Right atrium auricular region (tissue), 2 donors: Measurements from ENCODE around the gene CNTN5. TPM values are rescaled to one million over a fixed set of nuclear protein-coding genes. Genes with fewer than 3 reads are reported as not detected.
"Not testable (repeated sequence)": the region's sequence is repeated elsewhere in the genome, so short reads cannot be mapped to it uniquely, and the experiment has no call there.

Source experiments
- DNase-seq: peaks from one replicate; pipeline ENCODE4 v3.0.0-alpha.2; 2019; ENCODE audit warnings: low spot score
- H3K27ac ChIP-seq, 2 donors: fragments of 200-600 bp; sonication (generic); 1 replicate in 1 of 2; 2 replicates in 1 of 2; pipeline ENCODE4 v1.5.1; 2016 to 2019
- H3K27me3 ChIP-seq, 2 donors: fragments of 200-600 bp; sonication (generic); one replicate each; pipeline versions ENCODE4 v1.5.1 to v1.6.0; 2017 to 2019
- H3K36me3 ChIP-seq: fragments of 200-600 bp; sonication (generic); one replicate; pipeline ENCODE4 v1.5.1; 2016
- H3K4me1 ChIP-seq, 2 donors: fragments of 200-600 bp; sonication (generic); one replicate each; pipeline versions ENCODE4 v1.5.1 to v1.6.0; 2017 to 2019
- H3K4me3 ChIP-seq, 2 donors: fragments of 200-600 bp; sonication (generic); 1 replicate in 1 of 2; 2 replicates in 1 of 2; pipeline ENCODE4 v1.5.1; 2017 to 2019; ENCODE audit warnings: mild to moderate bottlenecking in 1 of 2, moderate library complexity in 1 of 2
- H3K9me3 ChIP-seq, 2 donors: fragments of 200-600 bp; sonication (generic); one replicate each; pipeline ENCODE4 v1.5.1; 2019
- CTCF ChIP-seq, 2 donors: fragments of 200-600 bp; sonication (generic); IDR thresholded peaks; one replicate each; pipeline ENCODE4 v1.5.1; 2019; ENCODE audit warnings: antibody characterized with exemption in 2 of 2
- total RNA-seq, 2 donors: library from RNA; depleted of rRNA; stranded (reverse); fragments of >200 nt; gene quantifications; one replicate each; pipeline ENCODE4 v1.1.0, GENCODE V29; 2016

Gene CNTN5
- total RNA-seq, 2 donors from 2014 or later, result not detected

- Histone ChIP-seq H3K27me3 (no peaks in the 10 kb centered on the region), H3K9me3 (no peaks in the 10 kb centered on the region)
Measured at GRCh38 chr11:100273066-100273815, 1252.5 kb downstream of the CNTN5 start.

GRCh38 chr11:100274466-100274865 is 1253.7 kb downstream of the CNTN5 start:
- H3K27me3 ChIP-seq, H3K27ac ChIP-seq, H3K36me3 ChIP-seq, DNase-seq, H3K4me1 ChIP-seq, H3K9me3 ChIP-seq, H3K4me3 ChIP-seq: not testable (repeated sequence)

More at GRCh38 chr11:100273066-100273815, 1252.5 kb downstream of the CNTN5 start:
- H3K4me3 ChIP-seq, result no peak overlapping the region
- H3K4me1 ChIP-seq, result no peaks in the 10 kb centered on the region
- H3K36me3 ChIP-seq, result no peaks in the 10 kb centered on the region
- DNase-seq, result no peak
- H3K27ac ChIP-seq, result no peak overlapping the region
- TF ChIP-seq CTCF (IDR thresholded peaks at IDR 0.05), result no peak

GRCh38 chr11:100294748-100295147 is 1274.0 kb downstream of the CNTN5 start:
- no peak for TF ChIP-seq CTCF (IDR thresholded peaks at IDR 0.05)
- Histone ChIP-seq H3K27ac (no peak overlapping the region), H3K9me3 (no peaks in the 10 kb centered on the region), H3K27me3 (no peaks in the 10 kb centered on the region), H3K4me1 (no peaks in the 10 kb centered on the region), H3K36me3 (no peaks in the 10 kb centered on the region), H3K4me3 (no peak overlapping the region)
- no peak for DNase-seq

GRCh38 chr11:100296051-100296679 is 1275.4 kb downstream of the CNTN5 start:
- Histone ChIP-seq H3K4me1 (no peaks in the 10 kb centered on the region), H3K9me3 (no peaks in the 10 kb centered on the region), H3K4me3 (no peak overlapping the region), H3K27me3 (no peaks in the 10 kb centered on the region), H3K27ac (no peak overlapping the region), H3K36me3 (no peaks in the 10 kb centered on the region)
- no peak for DNase-seq
- TF ChIP-seq CTCF (IDR thresholded peaks at IDR 0.05), result no peak

- TF ChIP-seq CTCF (IDR thresholded peaks at IDR 0.05), result no peak
- H3K27ac ChIP-seq, result no peak overlapping the region
- DNase-seq, result no peak
- no peaks in the 10 kb centered on the region for H3K27me3 ChIP-seq
- H3K36me3 ChIP-seq, result no peaks in the 10 kb centered on the region
- no peaks in the 10 kb centered on the region for H3K4me1 ChIP-seq
- no peak overlapping the region for H3K4me3 ChIP-seq
- no peaks in the 10 kb centered on the region for H3K9me3 ChIP-seq
Measured at GRCh38 chr11:100297516-100297915, 1276.8 kb downstream of the CNTN5 start.

GRCh38 chr11:100302824-100303223 is 1282.1 kb downstream of the CNTN5 start:
- no peak overlapping the region for H3K4me3 ChIP-seq
- TF ChIP-seq CTCF (IDR thresholded peaks at IDR 0.05), result no peak
- H3K36me3 ChIP-seq, result no peaks in the 10 kb centered on the region
- no peaks in the 10 kb centered on the region for H3K9me3 ChIP-seq
- H3K27ac ChIP-seq, result no peak overlapping the region
- H3K4me1 ChIP-seq, result no peaks in the 10 kb centered on the region
- no peaks in the 10 kb centered on the region for H3K27me3 ChIP-seq
- no peak for DNase-seq
